Hindlimb muscle (tissue), 1 donor: Measurements from ENCODE around the gene SFRP4. TPM values are rescaled to one million over a fixed set of nuclear protein-coding genes. Genes with fewer than 3 reads are reported as not detected.

Experiments
- DNase-seq: peaks from one replicate; pipeline ENCODE4 v3.0.0-alpha.2; 2013
- polyA plus RNA-seq: library from polyadenylated mRNA; unstranded; fragments of 120-200 nt; gene quantifications from one replicate; pipeline ENCODE4 v1.2.1, GENCODE V29; 2013; ENCODE audit not compliant: insufficient read length

SFRP4 gene
- polyA plus RNA-seq, 1 donor, result 7.8 TPM

GRCh38 chr7:37924491-37925041 is 7.9 kb upstream of the SFRP4 start:
- DNase-seq, result peak; percentile 77

- peak; percentile 35 for DNase-seq
These were observed 7.4 kb upstream of the SFRP4 start for GRCh38 chr7:37923996-37924395.

- DNase-seq, result no peak
These were observed 5.3 kb upstream of the SFRP4 start for GRCh38 chr7:37921876-37922275.

GRCh38 chr7:37920849-37921805 is 4.5 kb upstream of the SFRP4 start:
- DNase-seq, result peak; percentile 63

- peak; percentile 53 for DNase-seq
These were observed 3.8 kb upstream of the SFRP4 start, which contains the start of gene EPDR1 for GRCh38 chr7:37920305-37920848. EPDR1 (plus strand) TSS chr7:37920640; CDS start chr7:37920940, 300 bp downstream.

GRCh38 chr7:37918526-37918925 is 1.9 kb upstream of the SFRP4 start:
- DNase-seq, result no peak

- peak; percentile 57 for DNase-seq
These were observed 472 bp downstream of the SFRP4 start for GRCh38 chr7:37916017-37916672.

GRCh38 chr7:37915438-37915837 is 1.2 kb downstream of the SFRP4 start:
- DNase-seq, result peak; percentile 62

GRCh38 chr7:37912756-37913155 is 3.9 kb downstream of the SFRP4 start:
- DNase-seq, result no peak

GRCh38 chr7:37908221-37908788 is 8.3 kb downstream of the SFRP4 start:
- no peak for DNase-seq

GRCh38 chr7:37901890-37902524 is 14.6 kb downstream of the SFRP4 start:
- no peak for DNase-seq

- no peak for DNase-seq
These were observed 15.3 kb downstream of the SFRP4 start for GRCh38 chr7:37901236-37901827.

GRCh38 chr7:37899712-37900247 is 16.8 kb downstream of the SFRP4 start:
- DNase-seq, result no peak

- no peak for DNase-seq
These were observed 21.9 kb downstream of the SFRP4 start for GRCh38 chr7:37894671-37895070.

GRCh38 chr7:37893359-37893758 is 23.3 kb downstream of the SFRP4 start:
- no peak for DNase-seq

GRCh38 chr7:37882086-37882485 is 34.5 kb downstream of the SFRP4 start:
- no peak for DNase-seq

Other genes starting within 250 kb of the SFRP4 start
- gene GPR141, start 233.1 kb downstream of the SFRP4 start, polyA plus RNA-seq, result 0.28 TPM
- not detected for gene NME8, start 68.2 kb downstream of the SFRP4 start, polyA plus RNA-seq
- gene EPDR1, start 3.8 kb upstream of the SFRP4 start, polyA plus RNA-seq, result 102 TPM